HG02588 (cell line): Measurements from ENCODE around the gene APC2.
A peak's percentile ranks its signal among the peaks of the same experiment; 100 is the strongest.

ENCODE experiments used
- ATAC-seq: cut with Tn5 transposase; IDR thresholded peaks from one replicate; pipeline ENCODE4 v1.9.1; 2021; ENCODE audit warnings: mild to moderate bottlenecking, moderate library complexity; ENCODE audit not compliant: unreplicated experiment

The APC2 gene, protein sequence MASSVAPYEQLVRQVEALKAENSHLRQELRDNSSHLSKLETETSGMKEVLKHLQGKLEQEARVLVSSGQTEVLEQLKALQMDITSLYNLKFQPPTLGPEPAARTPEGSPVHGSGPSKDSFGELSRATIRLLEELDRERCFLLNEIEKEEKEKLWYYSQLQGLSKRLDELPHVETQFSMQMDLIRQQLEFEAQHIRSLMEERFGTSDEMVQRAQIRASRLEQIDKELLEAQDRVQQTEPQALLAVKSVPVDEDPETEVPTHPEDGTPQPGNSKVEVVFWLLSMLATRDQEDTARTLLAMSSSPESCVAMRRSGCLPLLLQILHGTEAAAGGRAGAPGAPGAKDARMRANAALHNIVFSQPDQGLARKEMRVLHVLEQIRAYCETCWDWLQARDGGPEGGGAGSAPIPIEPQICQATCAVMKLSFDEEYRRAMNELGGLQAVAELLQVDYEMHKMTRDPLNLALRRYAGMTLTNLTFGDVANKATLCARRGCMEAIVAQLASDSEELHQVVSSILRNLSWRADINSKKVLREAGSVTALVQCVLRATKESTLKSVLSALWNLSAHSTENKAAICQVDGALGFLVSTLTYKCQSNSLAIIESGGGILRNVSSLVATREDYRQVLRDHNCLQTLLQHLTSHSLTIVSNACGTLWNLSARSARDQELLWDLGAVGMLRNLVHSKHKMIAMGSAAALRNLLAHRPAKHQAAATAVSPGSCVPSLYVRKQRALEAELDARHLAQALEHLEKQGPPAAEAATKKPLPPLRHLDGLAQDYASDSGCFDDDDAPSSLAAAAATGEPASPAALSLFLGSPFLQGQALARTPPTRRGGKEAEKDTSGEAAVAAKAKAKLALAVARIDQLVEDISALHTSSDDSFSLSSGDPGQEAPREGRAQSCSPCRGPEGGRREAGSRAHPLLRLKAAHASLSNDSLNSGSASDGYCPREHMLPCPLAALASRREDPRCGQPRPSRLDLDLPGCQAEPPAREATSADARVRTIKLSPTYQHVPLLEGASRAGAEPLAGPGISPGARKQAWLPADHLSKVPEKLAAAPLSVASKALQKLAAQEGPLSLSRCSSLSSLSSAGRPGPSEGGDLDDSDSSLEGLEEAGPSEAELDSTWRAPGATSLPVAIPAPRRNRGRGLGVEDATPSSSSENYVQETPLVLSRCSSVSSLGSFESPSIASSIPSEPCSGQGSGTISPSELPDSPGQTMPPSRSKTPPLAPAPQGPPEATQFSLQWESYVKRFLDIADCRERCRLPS (N-terminal part only)

DNA sequence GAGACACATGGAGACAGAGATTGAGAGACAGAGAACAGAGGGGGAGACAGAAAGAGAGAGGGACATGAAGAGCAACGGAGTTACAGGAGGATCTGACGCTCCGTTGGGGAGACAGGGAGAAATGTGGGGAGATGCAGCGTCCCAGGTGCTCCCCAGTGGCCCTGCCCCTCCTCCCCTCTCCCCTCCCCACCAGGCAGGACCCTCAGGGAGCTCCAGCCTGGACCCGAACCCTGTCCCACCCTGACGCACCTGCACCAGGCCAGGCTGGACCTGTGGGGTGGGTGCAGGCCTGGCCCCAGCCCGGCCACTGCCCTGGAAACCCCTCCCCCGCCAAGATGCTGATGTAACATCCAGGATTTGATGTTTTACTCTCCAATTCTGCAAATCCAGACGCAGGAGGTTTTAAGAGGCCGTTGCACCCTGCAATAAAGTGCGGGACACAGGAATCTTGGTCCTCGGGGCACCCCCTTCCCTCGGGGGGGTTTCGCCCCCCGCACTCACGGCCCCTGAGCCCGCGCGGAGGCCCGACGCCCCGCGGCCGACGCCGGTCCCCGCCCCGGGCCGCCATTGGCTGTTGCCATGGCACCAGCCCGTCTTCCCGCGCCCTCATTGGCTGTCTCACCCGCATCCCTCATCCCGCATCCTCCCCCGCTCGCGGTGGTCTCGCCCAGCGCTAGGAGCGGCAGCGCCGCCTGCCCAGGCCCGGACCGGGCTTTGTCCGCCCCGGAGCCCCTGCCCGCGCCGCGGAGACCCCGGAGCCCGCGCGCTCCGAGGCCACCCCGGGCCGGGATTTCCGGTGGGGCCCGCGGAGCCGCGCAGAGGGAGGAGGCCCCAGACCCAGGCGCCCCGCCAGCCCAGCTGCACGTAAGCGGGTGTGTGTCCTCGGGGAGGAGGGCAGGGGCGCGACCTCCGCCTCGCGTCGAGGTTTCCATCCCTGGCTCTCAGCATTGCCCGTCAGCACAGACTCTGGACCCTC lies at the start of gene APC2:
APC2 (plus strand) TSS at position 655 of the 976 bp plus-strand sequence. CDS start 2,881 bp downstream, outside the sequence.
- ATAC-seq: no peak

DNA sequence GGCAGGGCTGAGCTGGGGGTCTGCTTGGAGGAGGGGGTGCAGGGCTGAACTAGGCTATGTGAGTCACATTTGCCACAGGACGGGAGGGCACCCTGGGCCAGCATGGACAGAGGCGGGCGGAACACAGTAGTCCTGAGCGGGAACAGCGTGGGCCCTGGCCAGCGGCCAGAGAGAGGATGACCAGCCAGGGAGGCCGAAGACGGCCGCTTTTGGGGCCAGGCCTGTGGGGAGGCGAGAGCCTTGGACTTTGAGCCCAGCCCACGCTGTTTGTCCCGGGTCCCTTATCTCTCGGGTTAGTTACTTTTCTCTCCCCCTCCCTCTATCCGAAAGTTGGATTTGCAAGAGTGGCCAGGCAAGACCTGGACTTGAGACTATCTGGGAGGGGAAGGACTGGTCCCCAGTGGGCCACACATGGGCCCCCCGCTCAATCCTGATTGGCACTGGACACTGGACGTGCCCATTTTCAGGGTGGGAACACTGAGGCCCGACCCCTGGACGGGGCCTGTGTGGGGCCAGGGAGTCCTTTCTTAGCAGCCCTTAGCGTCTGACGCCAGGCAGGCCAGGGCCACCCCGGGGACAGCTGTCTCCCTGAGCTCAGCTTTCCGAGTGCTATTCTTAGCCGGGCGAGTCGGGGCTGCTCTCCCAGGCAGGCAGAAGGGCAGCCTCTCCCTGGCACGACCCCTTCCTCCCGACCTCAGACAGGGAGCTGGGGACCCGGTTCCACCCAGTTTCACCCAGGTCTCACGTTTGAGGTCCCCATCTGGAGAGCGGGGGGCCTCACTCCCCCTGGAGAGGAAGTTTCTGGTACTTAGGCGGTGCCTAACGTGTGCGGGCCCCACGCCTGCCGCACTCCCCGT lies 49.4 kb upstream of the APC2 start:
- no peak for ATAC-seq

DNA sequence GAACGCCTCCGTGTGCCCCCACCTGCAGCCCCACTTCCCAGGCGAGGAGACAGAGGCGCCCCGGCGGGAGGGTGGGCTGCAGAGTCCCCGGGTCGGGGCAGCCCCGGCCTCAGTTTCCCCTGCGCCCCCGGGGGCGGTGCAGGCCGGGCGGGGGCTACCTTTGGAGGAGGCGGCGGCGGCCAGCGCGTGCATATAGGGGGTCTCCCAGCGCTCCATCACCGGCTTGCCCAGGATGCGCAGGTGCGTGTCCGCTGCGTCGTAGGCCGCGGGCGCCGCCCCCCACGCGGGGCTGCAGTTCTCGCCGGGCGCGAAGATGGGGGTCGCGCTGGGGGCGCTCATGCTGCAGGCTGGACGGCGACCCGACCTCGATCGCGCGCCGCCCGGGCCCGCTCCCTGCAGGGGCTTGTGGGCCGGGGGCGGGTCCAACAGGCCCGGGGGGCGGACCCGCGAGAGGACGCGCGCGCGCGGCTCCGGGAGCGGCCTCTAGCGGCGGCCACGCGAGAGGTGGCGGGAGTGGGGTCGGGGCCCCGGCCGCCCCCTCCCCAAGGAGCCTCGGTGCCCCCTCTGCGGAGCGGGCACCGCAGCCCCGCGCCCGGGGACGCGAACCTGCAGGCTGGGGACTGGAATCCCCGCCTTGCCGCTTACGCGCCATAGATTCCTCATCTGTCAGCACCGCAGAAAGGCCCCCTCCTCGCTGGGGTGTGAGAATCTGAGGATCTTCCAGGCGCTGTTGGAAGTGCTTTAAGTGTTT lies 48.6 kb upstream of the APC2 start, which contains the start of gene GAMT:
GAMT (minus strand) TSS at position 405 of the 751 bp plus-strand sequence; CDS start at position 339, 66 bp downstream.
- no peak for ATAC-seq

DNA sequence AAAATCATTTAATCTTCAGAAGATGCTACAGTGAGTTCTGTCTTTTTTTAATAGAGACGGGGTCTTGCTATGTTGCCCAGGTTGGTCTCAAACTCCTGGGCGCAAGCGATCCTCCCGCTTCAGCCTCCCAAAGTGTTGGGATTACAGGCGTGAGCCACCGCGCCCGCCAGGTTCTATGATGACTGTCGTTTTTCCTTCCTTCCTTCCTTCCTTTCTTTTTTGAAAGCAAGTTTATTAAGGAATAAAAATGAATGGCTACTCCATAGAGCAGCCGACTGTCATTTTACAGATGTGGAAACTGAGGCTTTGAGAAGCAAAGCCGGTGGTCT lies 48.1 kb upstream of the APC2 start:
- no peak for ATAC-seq

DNA sequence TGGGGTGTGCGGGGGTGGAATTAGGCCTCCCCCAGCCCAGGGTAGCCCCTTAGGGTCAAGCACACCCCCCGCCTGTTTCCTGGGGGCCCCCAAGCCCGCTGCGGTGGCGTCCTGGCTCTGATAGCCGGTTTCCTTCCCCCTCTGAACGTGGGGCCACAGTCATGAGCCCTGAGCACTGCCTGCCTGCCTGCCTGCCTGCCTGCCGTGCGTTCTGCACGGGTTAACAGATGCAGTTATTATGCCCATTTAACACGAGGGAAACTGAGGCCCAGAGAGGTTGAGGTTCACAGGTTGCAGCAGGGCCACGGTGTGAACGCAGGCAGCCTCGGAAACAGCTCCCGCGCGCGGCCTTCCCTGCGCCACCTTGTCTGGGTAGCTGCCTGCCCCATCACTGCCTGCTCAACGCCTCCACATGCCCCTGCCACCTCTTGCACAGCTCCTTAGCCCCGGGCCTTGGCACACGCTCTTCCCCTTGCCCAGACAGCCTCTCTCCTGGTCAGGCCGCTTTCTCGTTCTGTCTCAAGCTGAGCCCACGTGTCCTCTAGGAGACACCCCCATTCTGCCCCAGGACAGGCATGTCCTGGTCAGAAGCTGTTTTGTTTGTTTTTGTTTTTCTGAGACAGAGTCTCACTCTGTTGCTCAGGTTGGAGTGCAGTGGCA lies 47.4 kb upstream of the APC2 start:
- no peak for ATAC-seq

DNA sequence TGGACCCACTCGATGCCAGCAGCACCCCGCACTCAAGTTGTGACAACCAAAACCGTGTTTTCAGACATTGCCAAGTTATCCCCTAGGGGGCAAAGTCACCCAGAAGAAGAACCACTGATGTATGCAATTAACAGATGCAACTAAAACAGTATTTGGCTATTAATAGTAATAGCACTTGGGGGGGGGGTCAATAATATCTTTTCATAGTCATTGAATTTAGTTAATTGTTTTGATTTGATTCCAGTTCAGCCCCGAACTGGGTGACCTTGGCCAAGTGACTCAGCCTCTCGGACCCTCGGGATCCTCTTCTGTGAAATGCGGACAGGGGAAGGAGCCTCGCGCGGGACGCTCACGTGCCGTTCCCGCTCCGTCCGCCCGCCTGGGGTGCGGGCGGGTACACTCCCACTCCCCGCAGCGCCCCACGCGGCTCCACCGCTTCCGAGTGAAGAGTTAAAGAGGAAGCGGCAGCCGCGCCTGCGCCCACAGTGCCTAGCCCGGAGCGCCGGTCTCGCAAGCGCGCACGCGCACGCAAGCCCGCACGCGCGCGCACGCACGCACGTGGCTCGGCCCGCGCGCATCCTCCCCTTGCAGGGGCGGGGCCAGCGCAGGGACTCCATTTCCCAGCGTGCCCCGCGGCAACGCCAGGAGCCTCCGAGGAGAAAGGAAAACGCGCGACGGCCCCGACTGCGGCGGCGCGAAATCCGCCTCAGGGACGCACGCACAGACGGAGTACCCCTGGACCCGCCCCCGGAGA lies 43.0 kb upstream of the APC2 start:
- peak; percentile 74 for ATAC-seq

DNA sequence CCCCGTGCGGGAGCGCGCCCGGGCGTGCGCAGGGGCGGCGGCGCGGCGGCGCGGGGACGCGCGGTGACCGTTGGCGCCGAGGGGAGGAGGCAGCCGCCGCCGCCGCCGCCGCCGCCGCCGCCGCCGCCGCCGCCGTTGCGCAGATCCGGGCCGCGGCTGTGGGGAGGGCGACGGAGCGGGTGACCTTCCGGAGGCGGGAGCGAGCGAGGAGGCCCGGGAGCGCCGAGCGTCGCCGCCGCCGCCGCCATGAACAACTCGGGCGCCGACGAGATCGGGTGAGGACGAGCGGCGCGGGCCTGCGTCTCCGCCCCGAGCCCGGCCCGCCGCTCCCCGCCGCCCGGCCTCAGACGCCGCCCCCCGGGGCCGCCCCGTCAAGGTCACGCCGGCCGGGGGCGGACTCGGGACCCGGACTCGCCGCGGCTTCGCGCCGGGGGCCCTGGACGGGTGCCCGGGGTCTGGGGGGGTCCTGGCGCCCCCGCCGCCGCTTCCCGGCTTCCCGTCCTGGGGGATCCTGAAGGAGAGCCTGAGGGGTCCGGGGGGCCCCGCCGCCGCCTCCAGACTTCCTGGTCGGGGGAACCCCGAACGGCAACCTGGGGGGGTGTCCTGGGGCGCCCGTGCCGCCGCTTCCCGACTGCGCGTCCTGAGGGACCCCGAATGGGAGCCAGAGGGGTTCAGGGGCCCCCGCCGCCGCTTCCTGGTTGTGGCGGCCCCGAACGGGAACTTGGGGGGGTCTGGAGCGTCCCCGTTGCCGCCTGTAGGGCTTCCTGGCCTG lies 42.2 kb upstream of the APC2 start, which contains the start of gene DAZAP1:
DAZAP1 (plus strand) TSS at position 59 of the 772 bp plus-strand sequence; CDS start at position 247, 188 bp downstream.
- no peak for ATAC-seq

DNA sequence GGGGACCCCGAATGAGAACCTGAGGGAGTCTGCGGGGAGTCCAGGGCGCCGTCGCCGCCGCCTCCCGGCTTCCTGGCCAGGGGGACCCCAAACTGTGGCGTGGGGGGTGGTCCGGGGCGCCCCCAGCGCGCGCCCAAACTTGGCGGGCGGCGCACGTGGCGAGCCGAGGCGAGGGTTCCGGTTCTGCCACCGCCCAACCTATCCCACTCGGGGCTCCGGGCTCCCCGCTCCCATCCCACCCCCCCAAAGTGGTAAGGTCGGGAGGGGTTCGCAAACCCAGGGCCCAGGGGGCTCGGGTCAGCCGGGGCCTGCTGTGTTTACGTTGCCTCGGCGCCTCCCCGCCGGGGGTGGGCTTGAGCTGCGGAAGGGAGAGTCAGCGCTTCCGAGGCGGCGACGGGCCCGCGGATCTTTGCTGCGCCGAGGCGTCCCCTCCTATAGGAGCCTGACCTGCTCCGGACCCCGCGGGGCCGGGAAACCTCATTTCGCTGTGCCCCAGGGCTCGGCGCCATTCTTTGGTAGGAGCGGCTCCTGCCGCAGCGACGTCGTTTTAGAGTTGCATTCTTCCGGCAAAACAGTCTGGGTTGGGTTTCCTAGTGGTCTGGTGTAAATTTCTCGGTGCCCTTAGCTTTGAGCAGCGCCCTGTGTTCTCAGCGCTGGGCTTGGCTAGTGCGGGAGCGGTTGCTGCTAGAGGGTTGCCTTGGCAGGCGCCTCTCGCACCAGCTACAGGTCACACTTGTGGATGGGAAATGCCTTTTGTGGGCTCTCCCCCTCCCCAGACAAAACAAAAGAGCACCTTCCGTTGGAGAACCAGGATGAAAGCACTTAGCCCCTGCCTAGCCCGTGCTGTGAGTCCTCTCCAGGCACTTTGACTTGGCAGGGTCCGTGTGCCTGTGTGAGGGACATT lies 41.4 kb upstream of the APC2 start:
- ATAC-seq: no peak

DNA sequence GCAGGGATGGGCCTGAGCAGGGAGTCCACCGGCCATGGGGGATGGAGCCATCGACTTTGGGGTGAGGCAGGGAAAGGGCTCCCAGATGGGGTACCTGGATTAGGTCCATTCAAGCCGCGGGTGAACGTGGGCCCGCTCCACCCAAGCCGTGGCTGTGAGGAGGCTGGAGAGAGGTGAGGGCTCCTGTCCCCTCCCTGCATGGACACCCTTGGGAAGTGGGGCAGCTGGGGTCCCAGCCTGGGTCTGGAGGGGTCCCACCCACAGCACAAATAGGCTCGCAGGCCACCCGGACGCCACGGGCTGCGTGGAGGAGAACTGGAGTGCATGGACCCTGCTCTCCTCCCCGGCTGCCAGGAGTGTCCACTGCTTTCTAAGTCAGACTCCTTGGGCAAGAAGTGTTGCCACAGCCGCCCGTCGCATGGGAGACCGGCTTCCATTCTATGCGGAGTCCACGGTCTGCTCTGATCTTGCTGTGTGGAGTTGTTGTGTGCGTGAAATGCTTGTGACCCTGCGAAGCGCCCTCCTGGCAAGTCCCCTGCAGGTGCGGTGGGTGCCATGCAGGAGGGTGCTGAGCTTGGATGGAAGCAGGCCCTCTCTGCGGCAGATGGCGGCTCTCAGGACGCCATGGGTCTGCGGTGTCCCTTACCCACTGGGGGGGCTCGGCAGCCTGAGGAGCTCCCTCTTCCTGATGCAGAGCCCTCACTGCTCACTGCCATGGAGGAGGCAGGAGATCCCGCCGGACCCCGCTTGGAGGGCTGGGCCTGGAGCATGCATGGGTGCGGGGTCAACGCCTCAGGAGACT lies 40.5 kb upstream of the APC2 start:
- no peak for ATAC-seq

DNA sequence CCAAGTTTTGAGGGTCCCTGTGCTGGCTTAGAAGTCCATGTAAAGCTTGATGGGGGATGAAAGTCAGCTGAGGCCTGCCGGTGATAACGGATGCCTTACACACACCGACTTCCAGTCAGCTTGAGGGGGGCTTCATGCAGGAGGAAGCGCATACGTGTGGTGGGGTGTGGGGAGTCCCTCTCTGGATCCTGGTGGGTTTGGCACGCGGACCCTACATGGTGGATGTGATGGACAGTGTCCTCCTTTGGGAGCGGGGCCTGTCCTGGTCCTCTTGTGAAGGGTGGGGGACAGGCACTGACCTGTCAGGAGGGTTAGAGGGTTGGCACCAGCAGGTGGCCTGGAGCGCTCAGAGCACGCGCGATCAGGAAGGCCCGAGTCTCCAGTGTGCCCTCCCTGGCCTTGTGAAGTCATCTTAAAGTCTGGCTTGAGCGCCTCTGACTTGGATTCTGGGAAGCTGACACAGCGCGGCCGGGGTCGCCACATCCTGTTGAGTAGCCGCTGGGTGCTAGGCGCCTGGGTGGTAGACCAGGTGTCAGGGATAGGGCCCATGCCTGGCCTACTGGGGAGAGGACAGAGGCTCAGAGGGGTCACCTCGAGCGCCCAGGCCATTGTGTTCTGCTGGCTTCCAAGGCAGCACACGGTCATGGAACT lies 39.7 kb upstream of the APC2 start:
- ATAC-seq: no peak

DNA sequence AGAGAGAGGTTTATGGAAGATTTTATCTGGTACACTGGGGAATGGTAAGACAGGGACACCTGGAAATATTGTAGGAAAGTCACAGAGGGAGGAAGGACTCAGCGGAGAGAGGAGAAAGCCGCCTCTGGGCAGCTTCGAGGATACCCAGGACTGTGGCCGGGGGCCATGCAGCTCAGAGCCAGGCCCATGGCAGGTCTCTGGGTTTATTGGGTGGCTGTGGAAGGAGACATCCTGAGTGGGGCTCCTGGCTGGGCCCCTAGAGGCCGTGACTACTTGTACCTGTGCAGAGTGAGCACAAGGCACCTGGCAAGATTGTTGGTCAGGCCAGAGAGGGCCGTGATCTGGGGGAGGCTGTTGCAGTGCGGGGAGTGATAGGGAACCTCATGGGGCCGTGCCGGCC lies 39.1 kb upstream of the APC2 start:
- ATAC-seq: no peak

DNA sequence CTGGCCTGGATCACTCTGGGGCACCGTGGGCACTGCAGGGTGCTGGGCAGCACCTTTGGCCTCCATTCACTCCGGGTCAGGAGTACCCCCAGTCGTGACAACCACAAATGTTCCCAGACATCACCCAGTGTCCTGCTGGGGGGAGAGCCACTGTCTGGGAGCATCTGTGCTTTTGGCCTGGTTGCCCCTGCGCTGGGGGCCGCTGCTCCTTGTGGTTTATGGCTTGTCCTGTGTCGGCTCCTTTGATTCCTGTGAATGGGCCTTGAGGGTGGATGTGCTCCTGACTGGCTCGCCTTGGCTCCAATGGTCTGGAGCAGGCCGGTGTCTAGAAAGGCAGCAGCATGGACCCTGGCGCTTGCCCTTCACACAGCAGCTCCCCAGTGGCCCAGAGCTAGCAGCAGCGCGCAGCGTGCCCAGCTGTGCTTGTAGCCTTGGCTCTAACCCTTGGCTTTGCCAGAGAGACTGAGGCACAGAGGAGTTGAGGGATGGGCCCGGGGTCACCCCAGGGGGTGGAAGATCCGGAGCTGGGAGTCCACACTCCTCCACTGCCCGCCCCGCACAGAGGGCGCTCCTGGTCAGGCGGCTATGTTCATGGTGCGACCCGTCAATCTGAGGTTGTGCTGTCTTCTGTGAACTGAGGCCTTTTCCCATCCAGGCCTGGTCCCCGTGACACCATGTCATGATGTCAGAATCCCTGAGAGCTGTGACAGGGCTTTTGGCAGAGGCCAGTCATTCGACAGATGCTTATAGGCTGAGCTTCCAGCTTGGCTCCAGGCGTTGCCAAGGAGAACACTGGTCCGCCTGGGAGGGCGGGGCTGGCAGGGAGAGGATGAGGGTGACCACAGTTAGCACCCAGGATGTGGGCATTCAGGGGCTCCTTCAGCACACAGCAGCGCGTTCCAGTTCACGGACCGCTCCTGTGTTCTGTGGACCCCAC lies 38.4 kb upstream of the APC2 start:
- no peak for ATAC-seq
